Glutamatergic neuron (in vitro differentiated cells): ENCODE measurements around the gene MBNL1. TPM values are rescaled to one million over a fixed set of nuclear protein-coding genes. Genes with fewer than 3 reads are reported as not detected.

ENCODE experiments used
- DNase-seq: peaks from one replicate; pipeline ENCODE4 v3.0.0; 2022
- H3K27ac Mint-ChIP-seq: one replicate; pipeline ENCODE4 v1.8.0; 2020; ENCODE audit warnings: mild to moderate bottlenecking, mixed read lengths, inconsistent platforms; ENCODE audit not compliant: unreplicated experiment
- H3K27me3 Mint-ChIP-seq: one replicate; pipeline ENCODE4 v1.8.0; 2020; ENCODE audit warnings: mild to moderate bottlenecking, moderate library complexity, mixed read lengths, inconsistent platforms; ENCODE audit not compliant: unreplicated experiment
- H3K36me3 Mint-ChIP-seq: one replicate; pipeline ENCODE4 v1.8.0; 2020; ENCODE audit warnings: mild to moderate bottlenecking, mixed read lengths, inconsistent platforms; ENCODE audit not compliant: unreplicated experiment
- H3K4me1 Mint-ChIP-seq: one replicate; pipeline ENCODE4 v1.8.0; 2020; ENCODE audit warnings: mild to moderate bottlenecking, low read depth, mixed read lengths, inconsistent platforms; ENCODE audit not compliant: unreplicated experiment
- H3K4me3 Mint-ChIP-seq: one replicate; pipeline ENCODE4 v1.8.0; 2020; ENCODE audit warnings: mild to moderate bottlenecking, mixed read lengths, inconsistent platforms; ENCODE audit not compliant: unreplicated experiment
- H3K9me3 Mint-ChIP-seq: one replicate; pipeline ENCODE4 v1.8.0; 2020; ENCODE audit warnings: mild to moderate bottlenecking, moderate library complexity, mixed read lengths, inconsistent platforms; ENCODE audit not compliant: unreplicated experiment
- total RNA-seq: library from RNA; stranded (reverse); fragmentation: NEBNext Ultra II Directional; extraction: Animal tissue kit (Norgen Biotek cat#: 25700); gene quantifications from one replicate; pipeline ENCODE4 v1.2.1, GENCODE V29; 2021; ENCODE audit not compliant: unreplicated experiment
- TF ChIP-seq, protein P1 (sequence below): fragments of 200-600 bp; sonication (generic); IDR thresholded peaks from one replicate; pipeline ENCODE4 v1.5.0; 2021; ENCODE audit not compliant: partially characterized antibody, unreplicated experiment

MBNL1 gene
- total RNA-seq, 1 donor from 2014 or later, result 36.6 TPM

DNA sequence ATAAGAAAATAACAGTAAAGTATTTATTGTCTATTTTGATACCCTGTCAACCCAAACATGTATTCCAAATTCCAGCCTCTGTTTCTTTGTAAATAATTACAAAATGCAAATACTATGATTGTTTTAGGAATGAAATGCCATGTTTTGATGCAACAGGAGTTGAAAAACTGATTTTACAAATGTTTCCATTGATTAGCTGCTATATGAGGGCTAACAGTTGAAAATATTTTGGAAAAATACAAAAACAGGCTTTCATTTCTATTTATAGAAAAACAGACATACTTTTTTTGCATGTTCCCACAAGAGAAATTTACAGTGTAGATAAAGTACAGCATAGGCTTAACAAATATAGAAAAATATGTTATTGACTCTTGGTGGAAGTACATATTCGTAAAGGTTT, 20.0 kb downstream of the MBNL1 start:
- TF ChIP-seq, protein P1, sequence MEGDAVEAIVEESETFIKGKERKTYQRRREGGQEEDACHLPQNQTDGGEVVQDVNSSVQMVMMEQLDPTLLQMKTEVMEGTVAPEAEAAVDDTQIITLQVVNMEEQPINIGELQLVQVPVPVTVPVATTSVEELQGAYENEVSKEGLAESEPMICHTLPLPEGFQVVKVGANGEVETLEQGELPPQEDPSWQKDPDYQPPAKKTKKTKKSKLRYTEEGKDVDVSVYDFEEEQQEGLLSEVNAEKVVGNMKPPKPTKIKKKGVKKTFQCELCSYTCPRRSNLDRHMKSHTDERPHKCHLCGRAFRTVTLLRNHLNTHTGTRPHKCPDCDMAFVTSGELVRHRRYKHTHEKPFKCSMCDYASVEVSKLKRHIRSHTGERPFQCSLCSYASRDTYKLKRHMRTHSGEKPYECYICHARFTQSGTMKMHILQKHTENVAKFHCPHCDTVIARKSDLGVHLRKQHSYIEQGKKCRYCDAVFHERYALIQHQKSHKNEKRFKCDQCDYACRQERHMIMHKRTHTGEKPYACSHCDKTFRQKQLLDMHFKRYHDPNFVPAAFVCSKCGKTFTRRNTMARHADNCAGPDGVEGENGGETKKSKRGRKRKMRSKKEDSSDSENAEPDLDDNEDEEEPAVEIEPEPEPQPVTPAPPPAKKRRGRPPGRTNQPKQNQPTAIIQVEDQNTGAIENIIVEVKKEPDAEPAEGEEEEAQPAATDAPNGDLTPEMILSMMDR, result no peak
- Mint-ChIP-seq H3K36me3 (no peaks in the 10 kb centered on the region), H3K27me3 (no peaks in the 10 kb centered on the region), H3K27ac (no peak overlapping the region), H3K9me3 (no peaks in the 10 kb centered on the region), H3K4me3 (no peak overlapping the region), H3K4me1 (peaks cover 8% of the 10 kb centered on the region)
- no peak for DNase-seq

DNA sequence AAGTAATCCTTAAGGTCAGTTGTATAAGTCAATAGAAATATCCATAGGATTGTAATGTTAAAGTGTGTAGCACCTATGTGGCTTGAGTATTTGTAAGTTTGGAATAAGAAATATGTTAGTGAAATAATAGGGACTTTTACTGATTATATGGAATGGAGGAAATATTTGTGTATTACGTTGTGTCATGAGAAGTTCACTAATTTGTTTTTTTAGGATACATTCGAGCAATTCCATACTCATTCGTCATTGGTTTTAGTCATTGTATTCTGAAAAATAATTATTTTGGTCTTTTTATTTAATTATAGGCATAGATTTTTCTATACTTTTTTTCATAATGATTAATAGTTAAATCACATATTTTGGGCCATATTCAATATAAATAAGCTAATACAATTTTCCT, 21.0 kb downstream of the MBNL1 start:
- Mint-ChIP-seq H3K4me1 (peaks cover 6% of the 10 kb centered on the region), H3K27ac (no peak overlapping the region), H3K9me3 (no peaks in the 10 kb centered on the region), H3K36me3 (no peaks in the 10 kb centered on the region), H3K27me3 (no peaks in the 10 kb centered on the region), H3K4me3 (no peak overlapping the region)
- DNase-seq, result no peak
- TF ChIP-seq, protein P1, result no peak

DNA sequence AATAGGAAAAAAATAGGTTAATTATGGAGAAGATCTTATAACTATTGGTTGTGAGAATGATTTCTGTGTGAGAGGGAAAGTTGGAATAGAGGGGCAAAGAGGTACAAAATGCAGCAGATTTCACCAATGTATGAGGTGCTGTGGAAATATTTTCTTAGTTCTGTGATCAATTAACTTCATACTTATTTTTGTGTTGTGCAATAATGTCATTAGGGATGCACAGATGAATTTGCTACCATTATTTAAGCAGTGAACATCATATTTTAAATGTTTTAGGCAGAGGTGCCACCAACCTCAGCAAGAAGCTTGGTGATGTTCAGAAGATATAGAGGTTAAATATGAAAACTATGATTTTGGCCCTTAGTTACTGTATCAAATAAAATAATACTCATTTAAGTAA, 21.6 kb downstream of the MBNL1 start:
- Mint-ChIP-seq H3K36me3 (no peaks in the 10 kb centered on the region), H3K4me3 (no peak overlapping the region), H3K27ac (no peak overlapping the region), H3K9me3 (no peaks in the 10 kb centered on the region), H3K27me3 (no peaks in the 10 kb centered on the region), H3K4me1 (peaks cover under 1% of the 10 kb centered on the region)
- no peak for DNase-seq
- TF ChIP-seq, protein P1, result no peak

DNA sequence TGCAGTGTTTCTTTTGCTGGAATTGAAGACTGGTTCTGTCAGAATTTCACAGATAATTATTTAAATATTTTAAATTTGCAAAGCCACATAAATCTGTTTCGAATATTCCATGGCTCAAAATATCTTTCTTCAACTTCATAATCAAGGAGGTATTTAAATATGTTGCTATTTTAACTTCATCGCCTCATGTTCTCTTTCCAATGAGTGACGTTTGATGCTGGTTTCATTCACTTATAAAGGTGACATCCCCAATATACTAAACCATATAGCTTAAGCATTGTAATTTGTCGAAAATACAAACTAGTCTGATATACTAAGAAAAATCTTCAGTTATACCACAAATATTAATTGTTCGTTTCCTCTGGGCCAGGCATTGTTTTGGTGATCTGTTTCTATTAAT, 22.5 kb downstream of the MBNL1 start:
- DNase-seq, result no peak
- TF ChIP-seq, protein P1, result no peak

DNA sequence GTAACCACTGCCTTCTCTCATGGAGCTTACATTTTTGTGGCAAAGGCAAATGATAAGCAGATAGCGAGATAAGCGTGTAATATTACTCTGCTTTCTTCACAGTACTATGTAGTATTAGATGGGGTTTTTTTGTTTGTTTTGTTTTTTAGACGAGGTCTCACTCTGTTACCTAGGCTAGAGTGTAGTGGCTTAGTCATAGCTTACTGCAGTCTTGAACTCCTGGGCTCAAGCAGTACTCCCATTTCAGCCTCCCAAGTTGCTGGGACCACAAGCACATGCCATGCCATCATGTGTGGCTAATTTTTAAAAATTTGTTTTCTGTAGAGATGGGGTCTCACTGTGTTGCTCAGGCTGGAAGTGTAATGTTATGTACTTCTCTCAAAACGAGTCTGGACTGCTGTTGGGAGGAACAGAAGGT, 22.9 kb downstream of the MBNL1 start:
- no peaks in the 10 kb centered on the region for H3K36me3 Mint-ChIP-seq
- H3K27me3 Mint-ChIP-seq, result no peaks in the 10 kb centered on the region
- H3K4me1 Mint-ChIP-seq, result peaks cover 3% of the 10 kb centered on the region
- no peak overlapping the region for H3K4me3 Mint-ChIP-seq
- DNase-seq, result no peak
- TF ChIP-seq, protein P1, result no peak
- no peak overlapping the region for H3K27ac Mint-ChIP-seq
- no peaks in the 10 kb centered on the region for H3K9me3 Mint-ChIP-seq

More for the DNA sequence above, 22.5 kb downstream of the MBNL1 start:
- Mint-ChIP-seq H3K4me1 (peaks cover 3% of the 10 kb centered on the region), H3K27me3 (no peaks in the 10 kb centered on the region), H3K9me3 (no peaks in the 10 kb centered on the region), H3K27ac (no peak overlapping the region), H3K4me3 (no peak overlapping the region), H3K36me3 (no peaks in the 10 kb centered on the region)
